Measurements from ENCODE around the gene TENT4B. TPM values are rescaled to one million over a fixed set of nuclear protein-coding genes. Genes with fewer than 3 reads are reported as not detected.

The TENT4B gene
- total RNA-seq (2021): 16.8 and 18.3 TPM in 2 replicates
- percentile 82 among the genes with signal in this experiment for Bru-seq, nascent RNA
- percentile 82 among the genes with signal in this experiment for BruChase-seq, experiment 1, labeled RNA remaining after a 2-hour chase
- BruChase-seq, experiment 2, labeled RNA remaining after a 6-hour chase: percentile 82 among the genes with signal in this experiment
- long read RNA-seq, full-length matches to known transcripts: 3 of 19 reads
- long read RNA-seq, partial matches to known transcripts: 3 of 19 reads
- long read RNA-seq, other reads (novel, unspliced or antisense): 13 of 19 reads

GRCh38 chr16:50152807-50153595, at the start of gene TENT4B:
Gene TENT4B (plus strand): TSS chr16:50153306. CDS start chr16:50153622, 316 bp downstream.
- DNase-seq (ENCODE audit: low spot score): peak; percentile 86
- H3K27ac ChIP-seq (ENCODE audit: low read depth, low read length, poor library complexity, severe bottlenecking): peak within 1 kb of the TSS; percentile 97
- H3K4me3 ChIP-seq (ENCODE audit: low read depth, low read length, poor library complexity, severe bottlenecking): peak within 1 kb of the TSS; percentile 79
- TF ChIP-seq EZH2 (IDR thresholded peaks at IDR 0.05; ENCODE audit: borderline replicate concordance, low read depth, low read length, poor library complexity, severe bottlenecking): no peak
- TF ChIP-seq CTCF (conservative IDR thresholded peaks at IDR 0.05; ENCODE audit: low read depth, low read length): no peak
- no TSS peak for BruUV-seq (replicated peaks)
- peaks cover 17% of the 10 kb centered on the region for H3K4me1 ChIP-seq (ENCODE audit: insufficient read depth, low read length, poor library complexity, severe bottlenecking)
- intact Hi-C loops (cut with micrococcal nuclease; ENCODE audit: unreplicated experiment): loop anchor here (5.0 kb wide), 1 partner anchor 59 kb away; no protein-coding TSS in a partner anchor
- ChIA-PET CTCF (no interaction called here), POLR2A (ENCODE audit: low non-redundant PET) (no interaction called here)
- no peaks in the 10 kb centered on the region for H3K9me3 ChIP-seq (ENCODE audit: low read depth, low read length, poor library complexity, severe bottlenecking)
- no peaks in the 10 kb centered on the region for H3K36me3 ChIP-seq (ENCODE audit: insufficient read depth, low read length, poor library complexity, severe bottlenecking)
- no peaks in the 10 kb centered on the region for H3K27me3 ChIP-seq (replicated peaks; ENCODE audit: insufficient read depth, low read depth, low read length, poor library complexity)

- Histone ChIP-seq H3K27ac (ENCODE audit: low read depth, low read length, poor library complexity, severe bottlenecking) (no peak overlapping the region), H3K27me3 (replicated peaks; ENCODE audit: insufficient read depth, low read depth, low read length, poor library complexity) (no peaks in the 10 kb centered on the region), H3K4me1 (ENCODE audit: insufficient read depth, low read length, poor library complexity, severe bottlenecking) (no peaks in the 10 kb centered on the region), H3K36me3 (ENCODE audit: insufficient read depth, low read length, poor library complexity, severe bottlenecking) (peaks cover 57% of the 10 kb centered on the region), H3K9me3 (ENCODE audit: low read depth, low read length, poor library complexity, severe bottlenecking) (no peaks in the 10 kb centered on the region), H3K4me3 (ENCODE audit: low read depth, low read length, poor library complexity, severe bottlenecking) (no peak overlapping the region)
- no peak for DNase-seq (ENCODE audit: low spot score)
- TF ChIP-seq CTCF (conservative IDR thresholded peaks at IDR 0.05; ENCODE audit: low read depth, low read length) (no peak), EZH2 (IDR thresholded peaks at IDR 0.05; ENCODE audit: borderline replicate concordance, low read depth, low read length, poor library complexity, severe bottlenecking) (no peak)
- POLR2A ChIA-PET (ENCODE audit: low non-redundant PET): interaction anchor here (0.7 kb wide), 1 partner anchor 11 kb away, joined by 3 read pairs; no protein-coding TSS in a partner anchor
- no TSS peak for BruUV-seq (replicated peaks)
- CTCF ChIA-PET: no interaction called here
- intact Hi-C loops (cut with micrococcal nuclease; ENCODE audit: unreplicated experiment): no loop called here
These were observed 49.3 kb upstream of the TENT4B start for GRCh38 chr16:50103764-50104163.

- POLR2A ChIA-PET (ENCODE audit: low non-redundant PET): no interaction called here
- TF ChIP-seq EZH2 (IDR thresholded peaks at IDR 0.05; ENCODE audit: borderline replicate concordance, low read depth, low read length, poor library complexity, severe bottlenecking) (no peak), CTCF (conservative IDR thresholded peaks at IDR 0.05; ENCODE audit: low read depth, low read length) (no peak)
These were observed 38.6 kb upstream of the TENT4B start for GRCh38 chr16:50114357-50115129.

More at GRCh38 chr16:50114357-50115129, 38.6 kb upstream of the TENT4B start:
- no peak overlapping the region for H3K4me3 ChIP-seq (ENCODE audit: low read depth, low read length, poor library complexity, severe bottlenecking)
- intact Hi-C loops (cut with micrococcal nuclease; ENCODE audit: unreplicated experiment): no loop called here
- no peaks in the 10 kb centered on the region for H3K27me3 ChIP-seq (replicated peaks; ENCODE audit: insufficient read depth, low read depth, low read length, poor library complexity)
- no peaks in the 10 kb centered on the region for H3K4me1 ChIP-seq (ENCODE audit: insufficient read depth, low read length, poor library complexity, severe bottlenecking)
- no peak for DNase-seq (ENCODE audit: low spot score)
- no peaks in the 10 kb centered on the region for H3K36me3 ChIP-seq (ENCODE audit: insufficient read depth, low read length, poor library complexity, severe bottlenecking)
- no peak overlapping the region for H3K27ac ChIP-seq (ENCODE audit: low read depth, low read length, poor library complexity, severe bottlenecking)
- H3K9me3 ChIP-seq (ENCODE audit: low read depth, low read length, poor library complexity, severe bottlenecking): no peaks in the 10 kb centered on the region
- no TSS peak for BruUV-seq (replicated peaks)
- CTCF ChIA-PET: no interaction called here
